Omental fat pad (tissue), 4 donors: ENCODE data around the gene SSH3. TPM values are rescaled to one million over a fixed set of nuclear protein-coding genes. Genes with fewer than 3 reads are reported as not detected.
A peak's percentile ranks its signal among the peaks of the same experiment; 100 is the strongest.
"Not testable (repeated sequence)": the region's sequence is repeated elsewhere in the genome, so short reads cannot be mapped to it uniquely, and the experiment has no call there.

ENCODE experiments used
- ATAC-seq: fragments of 150-250 bp; one replicate; pipeline ENCODE4 v1.9.1; 2016; ENCODE audit warnings: mild to moderate bottlenecking, moderate library complexity; ENCODE audit not compliant: low FRiP score
- DNase-seq: peaks from one replicate; pipeline ENCODE4 v3.0.0-alpha.2; 2019; ENCODE audit warnings: low spot score
- total RNA-seq, 4 donors: library from RNA; depleted of rRNA; stranded (reverse); fragments of >200 nt; gene quantifications; one replicate each; pipeline ENCODE4 v1.1.0, GENCODE V29; 2016
- TF ChIP-seq, protein P1 (sequence below), 3 donors: fragments of 450-650 bp; IDR thresholded peaks; one replicate each; pipeline ENCODE4 v1.5.1; 2016 to 2017; ENCODE audit warnings: antibody characterized with exemption in 3 of 3, mild to moderate bottlenecking in 3 of 3, moderate library complexity in 2 of 3

SSH3 gene
- total RNA-seq, 4 donors from 2014 or later = 22.6 to 44.6 (median 28.3) TPM

DNA sequence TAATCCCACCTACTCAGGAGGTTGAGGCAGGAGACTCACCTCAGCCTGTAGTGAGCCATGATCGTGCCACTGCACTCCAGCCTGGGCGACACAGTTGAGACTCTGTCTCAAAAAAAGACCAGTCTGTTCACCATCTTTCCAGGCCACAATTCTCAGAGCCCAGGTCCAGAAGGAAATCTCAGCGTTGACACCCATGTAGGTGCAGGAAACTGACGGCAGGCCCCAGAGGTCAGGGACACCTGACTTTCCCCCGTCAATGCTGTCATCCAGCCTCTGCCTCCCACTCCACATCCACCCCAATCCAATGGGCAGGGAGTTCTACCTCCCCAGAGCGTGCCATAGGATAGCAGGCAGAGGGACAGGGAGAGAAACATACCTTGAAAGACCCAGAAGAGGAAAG, 42.9 kb upstream of the SSH3 start:
- ATAC-seq (no peak), DNase-seq (no peak)
- TF ChIP-seq, protein P1, sequence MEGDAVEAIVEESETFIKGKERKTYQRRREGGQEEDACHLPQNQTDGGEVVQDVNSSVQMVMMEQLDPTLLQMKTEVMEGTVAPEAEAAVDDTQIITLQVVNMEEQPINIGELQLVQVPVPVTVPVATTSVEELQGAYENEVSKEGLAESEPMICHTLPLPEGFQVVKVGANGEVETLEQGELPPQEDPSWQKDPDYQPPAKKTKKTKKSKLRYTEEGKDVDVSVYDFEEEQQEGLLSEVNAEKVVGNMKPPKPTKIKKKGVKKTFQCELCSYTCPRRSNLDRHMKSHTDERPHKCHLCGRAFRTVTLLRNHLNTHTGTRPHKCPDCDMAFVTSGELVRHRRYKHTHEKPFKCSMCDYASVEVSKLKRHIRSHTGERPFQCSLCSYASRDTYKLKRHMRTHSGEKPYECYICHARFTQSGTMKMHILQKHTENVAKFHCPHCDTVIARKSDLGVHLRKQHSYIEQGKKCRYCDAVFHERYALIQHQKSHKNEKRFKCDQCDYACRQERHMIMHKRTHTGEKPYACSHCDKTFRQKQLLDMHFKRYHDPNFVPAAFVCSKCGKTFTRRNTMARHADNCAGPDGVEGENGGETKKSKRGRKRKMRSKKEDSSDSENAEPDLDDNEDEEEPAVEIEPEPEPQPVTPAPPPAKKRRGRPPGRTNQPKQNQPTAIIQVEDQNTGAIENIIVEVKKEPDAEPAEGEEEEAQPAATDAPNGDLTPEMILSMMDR (IDR thresholded peaks at IDR 0.05) = no peak

DNA sequence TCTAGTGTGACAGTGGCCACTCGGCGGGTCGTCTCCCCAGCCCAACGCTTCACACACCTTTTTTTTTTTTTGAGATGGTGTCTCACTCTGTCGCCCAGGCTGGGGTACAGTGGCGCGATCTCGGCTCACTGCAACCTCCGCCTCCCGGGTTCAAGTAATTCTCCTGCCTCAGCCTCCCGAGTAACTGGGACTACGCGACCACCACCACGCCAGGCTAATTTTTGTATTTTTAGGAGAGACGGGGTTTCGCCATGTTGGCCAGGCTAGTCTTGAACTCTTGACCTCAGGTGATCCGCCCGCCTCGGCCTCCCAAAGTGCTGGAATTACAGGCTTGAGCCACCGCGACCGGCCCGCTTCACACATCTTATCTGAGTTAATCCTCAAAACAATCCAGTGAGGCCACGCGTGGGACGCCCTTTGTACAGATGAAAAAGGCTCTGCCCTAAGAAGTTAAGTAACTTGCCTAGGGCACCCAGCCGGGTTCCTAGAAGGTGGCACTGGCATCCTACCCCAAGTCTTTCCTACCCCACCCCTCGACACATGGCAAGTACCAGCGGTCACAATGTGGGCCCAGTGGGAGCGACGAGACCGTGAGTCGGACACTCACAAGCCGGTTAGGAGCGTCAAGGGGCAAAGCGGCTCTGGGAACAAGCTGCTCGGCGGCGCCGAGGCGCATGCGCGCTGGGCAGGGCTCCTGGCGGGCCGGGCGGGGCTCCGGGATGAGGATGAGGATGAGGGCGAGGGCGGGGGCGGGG, 42.3 kb upstream of the SSH3 start:
- DNase-seq, ATAC-seq: not testable (repeated sequence)

DNA sequence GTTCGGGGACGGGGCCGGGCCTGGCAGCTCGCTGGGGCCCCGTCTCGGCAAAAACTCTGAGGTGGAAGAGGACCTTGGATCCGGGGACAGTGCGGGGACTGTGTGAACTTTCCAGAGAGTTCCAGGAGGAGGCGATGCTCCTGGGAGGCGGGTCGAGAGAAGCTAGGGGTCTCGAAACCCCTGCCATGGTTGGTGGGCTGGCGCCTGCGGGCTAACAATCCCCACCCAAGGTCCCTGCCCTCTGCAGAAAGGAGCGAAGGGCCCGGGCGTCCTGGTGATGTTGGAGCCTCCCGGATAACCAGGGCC, 41.7 kb upstream of the SSH3 start:
- TF ChIP-seq, protein P1 (IDR thresholded peaks at IDR 0.05) = no peak
- DNase-seq = no peak
- no peak for ATAC-seq

DNA sequence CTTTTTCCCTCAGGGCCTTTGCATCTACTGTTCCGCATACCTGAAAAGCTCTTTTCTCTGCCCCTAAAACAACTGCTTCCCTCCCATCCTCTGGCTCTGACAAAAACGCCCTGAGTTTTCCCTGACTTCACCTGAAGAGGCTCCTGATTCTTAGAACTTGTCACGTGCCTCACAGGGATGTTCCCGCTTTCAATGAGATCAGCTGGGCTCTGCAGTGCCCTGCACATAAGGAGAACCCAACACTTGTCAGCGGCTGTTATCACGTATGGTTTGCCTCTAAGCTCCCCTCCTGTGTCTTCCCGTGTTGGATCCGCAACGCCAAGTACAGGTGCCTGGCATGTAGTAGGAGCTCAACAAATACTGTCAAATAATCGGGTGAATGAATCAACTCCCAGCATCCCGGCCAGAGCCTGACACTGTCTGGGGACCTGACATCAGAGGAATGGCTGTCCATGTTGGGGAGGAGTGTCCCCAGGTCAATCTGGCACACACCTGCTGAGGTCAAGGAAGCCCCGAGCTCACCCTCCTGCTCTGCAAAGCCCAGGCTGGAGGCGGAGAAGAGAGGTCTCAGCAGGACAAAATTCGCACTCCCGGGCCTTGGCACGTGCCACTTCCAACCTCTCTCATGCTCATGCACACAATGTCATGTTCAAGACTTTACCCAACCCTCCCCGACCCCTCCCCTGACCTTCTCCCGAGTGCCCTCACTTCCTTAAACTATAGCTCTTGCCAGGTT, 41.2 kb upstream of the SSH3 start:
- TF ChIP-seq, protein P1 (IDR thresholded peaks at IDR 0.05) = no peak
- ATAC-seq (no peak), DNase-seq (no peak)

DNA sequence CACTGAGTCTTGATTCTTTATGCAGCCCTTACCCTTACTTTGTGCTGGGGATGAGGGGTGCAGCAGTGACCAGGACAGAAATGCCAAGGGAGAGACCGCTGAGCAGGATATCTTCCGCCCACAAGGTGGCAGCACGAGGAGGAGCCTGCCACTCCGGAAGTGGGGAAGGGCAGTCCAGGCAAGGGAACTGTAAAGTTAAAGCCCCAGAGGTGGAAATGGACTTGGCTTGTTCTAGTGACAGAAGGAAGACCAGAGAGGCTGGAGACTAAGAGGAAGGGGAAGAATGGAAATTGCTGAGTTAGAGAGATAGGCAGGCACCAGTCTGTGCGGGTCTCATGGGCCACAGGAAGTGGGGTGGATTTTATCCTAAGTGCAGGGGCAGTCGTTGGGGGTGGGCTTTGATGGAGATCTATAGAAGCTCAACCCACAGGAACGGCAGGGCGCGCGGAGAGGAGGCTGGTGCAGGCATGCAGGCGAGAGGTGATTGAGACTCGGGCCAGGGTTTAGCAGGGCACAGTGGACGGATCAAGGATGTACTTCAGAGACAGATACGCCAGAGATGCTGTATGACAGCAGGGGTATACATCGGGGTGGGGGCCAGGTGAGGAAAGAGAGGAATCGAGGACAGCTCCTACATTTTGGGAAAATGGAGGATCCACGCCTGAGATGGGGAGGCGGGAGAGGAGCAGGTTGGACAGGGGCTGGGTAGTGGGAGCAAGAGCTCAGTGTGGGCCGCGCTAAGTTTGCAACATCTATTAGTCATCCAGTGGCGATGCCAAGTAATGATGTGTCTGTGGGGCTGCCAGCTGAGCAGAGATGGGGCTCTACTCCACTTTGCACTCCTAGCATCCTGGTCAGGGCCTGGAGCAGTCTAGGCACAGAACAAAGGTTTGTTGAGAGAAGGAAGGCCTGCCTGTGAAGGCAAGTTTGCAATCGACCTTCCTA, 40.3 kb upstream of the SSH3 start:
- TF ChIP-seq, protein P1 (IDR thresholded peaks at IDR 0.05) = peak in 2 of 3 donors; percentile 26 to 52
- ATAC-seq = peak; percentile 67
- peak; percentile 49 for DNase-seq

DNA sequence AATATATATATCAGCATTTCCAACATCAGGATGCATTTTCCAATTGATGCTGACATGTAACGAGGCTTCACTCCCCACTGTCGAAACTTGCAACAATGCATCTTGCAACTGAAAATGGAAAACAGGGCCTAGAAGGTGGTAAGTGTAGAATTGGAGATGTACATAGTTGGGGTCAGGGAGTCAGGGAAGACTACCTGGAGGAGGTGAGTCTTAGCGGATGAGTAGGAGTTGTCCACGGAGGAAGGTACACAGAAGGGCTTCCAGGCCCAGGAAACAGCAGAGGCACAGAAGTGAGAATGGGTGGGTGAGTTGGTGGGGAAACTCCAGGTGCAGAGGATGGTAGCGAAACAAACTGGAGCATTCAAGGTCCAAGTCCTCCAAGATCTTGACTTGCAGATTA, 39.1 kb upstream of the SSH3 start:
- DNase-seq = no peak
- ATAC-seq = no peak
- TF ChIP-seq, protein P1 (IDR thresholded peaks at IDR 0.05) = no peak
